Stimulated activated CD4-positive, alpha-beta T cell treated with anti-CD3 and anti-CD28 coated beads, Interleukin-12 subunit alpha, Interleukin-12 subunit beta, amount 100 ng/mL, for 48 hours (primary cell): ENCODE results near the gene TTI1.

Experiments used
- DNase-seq, 3 donors: peaks; one replicate each; pipeline ENCODE4 v3.0.0-alpha.2; 2020; ENCODE audit warnings: low read depth in 2 of 3, low spot score in 1 of 3

TTI1 gene

GRCh38 chr20:37988306-37988954 lies 44.8 kb downstream of the TTI1 start:
- no peak for DNase-seq

- no peak for DNase-seq
These were observed 45.5 kb downstream of the TTI1 start for GRCh38 chr20:37987602-37988290.

GRCh38 chr20:37986873-37987601 lies 46.2 kb downstream of the TTI1 start:
- DNase-seq: no peak

- DNase-seq: no peak
These were observed 47.0 kb downstream of the TTI1 start for GRCh38 chr20:37986044-37986858.

- no peak for DNase-seq
These were observed 49.1 kb downstream of the TTI1 start for GRCh38 chr20:37984018-37984785.

GRCh38 chr20:37983286-37983685 lies 50.0 kb downstream of the TTI1 start:
- DNase-seq: no peak

GRCh38 chr20:37981568-37981967 lies 51.7 kb downstream of the TTI1 start:
- no peak for DNase-seq

GRCh38 chr20:37980876-37981275 lies 52.4 kb downstream of the TTI1 start:
- no peak for DNase-seq

GRCh38 chr20:37980383-37980782 lies 52.9 kb downstream of the TTI1 start:
- DNase-seq: no peak

GRCh38 chr20:37979021-37979985 lies 54.0 kb downstream of the TTI1 start:
- DNase-seq: no peak

GRCh38 chr20:37977786-37978185 lies 55.5 kb downstream of the TTI1 start:
- no peak for DNase-seq

GRCh38 chr20:37977338-37977737 lies 55.9 kb downstream of the TTI1 start:
- no peak for DNase-seq

GRCh38 chr20:37976887-37977286 lies 56.4 kb downstream of the TTI1 start:
- no peak for DNase-seq

GRCh38 chr20:37973059-37973910 lies 60.0 kb downstream of the TTI1 start:
- no peak for DNase-seq

GRCh38 chr20:37972256-37973058 lies 60.8 kb downstream of the TTI1 start:
- no peak for DNase-seq

- no peak for DNase-seq
These were observed 61.6 kb downstream of the TTI1 start for GRCh38 chr20:37971561-37972127.

- DNase-seq: no peak
These were observed 62.4 kb downstream of the TTI1 start for GRCh38 chr20:37970856-37971245.
